ENCODE data around the gene AKT2.
"Not testable (repeated sequence)": the region's sequence is repeated elsewhere in the genome, so short reads cannot be mapped to it uniquely, and the experiment has no call there.

AKT2 gene

GRCh38 chr19:40221858-40222619 lies 63.1 kb downstream of the AKT2 start:
- DNase-seq (ENCODE audit: low read depth in 2 of 2, low spot score in 1 of 2), result peak; percentile 42 to 49

GRCh38 chr19:40220674-40221073 lies 64.5 kb downstream of the AKT2 start:
- no peak for DNase-seq (ENCODE audit: low read depth in 2 of 2, low spot score in 1 of 2)

- DNase-seq (ENCODE audit: low read depth in 2 of 2, low spot score in 1 of 2), result no peak
These were observed 65.3 kb downstream of the AKT2 start for GRCh38 chr19:40219721-40220276.

- DNase-seq (ENCODE audit: low read depth in 2 of 2, low spot score in 1 of 2), result not testable (repeated sequence)
These were observed 66.1 kb downstream of the AKT2 start for GRCh38 chr19:40219029-40219428.

- no peak for DNase-seq (ENCODE audit: low read depth in 2 of 2, low spot score in 1 of 2)
These were observed 66.9 kb downstream of the AKT2 start, which contains the start of gene TTC9B for GRCh38 chr19:40217934-40218890. TTC9B (minus strand) TSS chr19:40218384; CDS start chr19:40218381, 3 bp downstream.

- DNase-seq (ENCODE audit: low read depth in 2 of 2, low spot score in 1 of 2), result no peak
These were observed 67.9 kb downstream of the AKT2 start for GRCh38 chr19:40217027-40217810.

- no peak for DNase-seq (ENCODE audit: low read depth in 2 of 2, low spot score in 1 of 2)
These were observed 68.4 kb downstream of the AKT2 start for GRCh38 chr19:40216777-40217026.

- no peak for DNase-seq (ENCODE audit: low read depth in 2 of 2, low spot score in 1 of 2)
These were observed 69.0 kb downstream of the AKT2 start for GRCh38 chr19:40216013-40216776.

- no peak for DNase-seq (ENCODE audit: low read depth in 2 of 2, low spot score in 1 of 2)
These were observed 70.2 kb downstream of the AKT2 start for GRCh38 chr19:40214936-40215335.

GRCh38 chr19:40213882-40214570 lies 71.1 kb downstream of the AKT2 start:
- DNase-seq (ENCODE audit: low read depth in 2 of 2, low spot score in 1 of 2), result no peak

- no peak for DNase-seq (ENCODE audit: low read depth in 2 of 2, low spot score in 1 of 2)
These were observed 71.8 kb downstream of the AKT2 start for GRCh38 chr19:40213251-40213829.

- no peak for DNase-seq (ENCODE audit: low read depth in 2 of 2, low spot score in 1 of 2)
These were observed 74.3 kb downstream of the AKT2 start for GRCh38 chr19:40210889-40211288.

- DNase-seq (ENCODE audit: low read depth in 2 of 2, low spot score in 1 of 2), result no peak
These were observed 76.5 kb downstream of the AKT2 start for GRCh38 chr19:40208602-40209001.

GRCh38 chr19:40205760-40206159 lies 79.4 kb downstream of the AKT2 start:
- no peak for DNase-seq (ENCODE audit: low read depth in 2 of 2, low spot score in 1 of 2)

- no peak for DNase-seq (ENCODE audit: low read depth in 2 of 2, low spot score in 1 of 2)
These were observed 80.8 kb downstream of the AKT2 start for GRCh38 chr19:40204381-40204780.

- no peak for DNase-seq (ENCODE audit: low read depth in 2 of 2, low spot score in 1 of 2)
These were observed 84.6 kb downstream of the AKT2 start for GRCh38 chr19:40200341-40201099.

- no peak for DNase-seq (ENCODE audit: low read depth in 2 of 2, low spot score in 1 of 2)
These were observed 86.7 kb downstream of the AKT2 start for GRCh38 chr19:40198272-40198990.

GRCh38 chr19:40193587-40193849 lies 91.6 kb downstream of the AKT2 start:
- no peak for DNase-seq (ENCODE audit: low read depth in 2 of 2, low spot score in 1 of 2)

Data from stimulated activated CD8-positive, alpha-beta memory T cell treated with anti-CD3 and anti-CD28 coated beads, Interleukin-4, amount 100 ng/mL, for 4 hours (primary cell).